ENCODE results near the gene CREB3L2.
A peak's percentile ranks its signal among the peaks of the same experiment; 100 is the strongest.

CREB3L2 gene

DNA sequence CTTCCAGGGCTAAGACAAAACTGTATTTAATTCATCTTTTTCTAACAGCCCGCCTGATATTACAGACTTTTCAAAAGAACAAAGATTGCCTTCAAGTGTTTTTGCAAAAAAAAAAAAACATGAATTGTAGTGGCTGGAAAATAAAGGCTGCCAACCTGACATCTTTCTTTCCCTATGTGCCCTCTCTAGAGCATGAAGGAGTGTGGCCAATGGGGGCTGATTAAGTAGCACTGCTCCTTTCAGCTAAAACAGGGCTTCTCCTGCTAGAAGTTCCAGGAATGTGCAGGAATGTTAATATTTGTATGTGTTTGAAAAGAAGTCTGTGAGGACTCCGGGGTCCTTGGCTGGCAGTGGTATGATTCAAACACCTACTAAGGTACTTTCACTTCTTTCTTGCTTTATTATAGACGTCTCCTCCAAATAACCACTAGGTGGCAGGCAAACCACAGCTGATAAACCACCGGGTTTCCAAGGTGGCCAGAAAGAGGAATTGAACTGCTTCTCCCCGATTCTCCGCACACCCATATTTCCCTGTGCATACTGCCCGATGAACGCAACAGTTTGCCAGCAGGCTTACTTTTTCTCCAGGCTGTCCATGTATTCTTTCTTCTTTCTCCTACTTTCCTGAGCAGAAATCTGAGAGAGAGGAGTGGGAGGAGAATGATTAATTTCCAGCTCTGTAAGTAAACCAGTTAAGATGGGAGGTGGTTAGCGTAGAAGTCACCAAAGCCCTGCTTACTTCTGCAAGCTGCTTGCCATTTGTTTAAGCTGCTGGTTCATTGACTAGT, 98.3 kb downstream of the CREB3L2 start (continued):
- TF ChIP-seq ZNF654 (tag by site-specific recombination; IDR thresholded peaks at IDR 0.05; ENCODE audit: low read depth) (peak; percentile 95), PRDM4 (tag by site-specific recombination; IDR thresholded peaks at IDR 0.05) (no peak), ZNF48 (tag by site-specific recombination; IDR thresholded peaks at IDR 0.05) (no peak), ZNF2 (tag by site-specific recombination; IDR thresholded peaks at IDR 0.05) (no peak), HIC1 (tag by site-specific recombination; IDR thresholded peaks at IDR 0.05) (no peak), ZBTB7A (tag by site-specific recombination; IDR thresholded peaks at IDR 0.05; ENCODE audit: low read depth) (no peak), MYNN (tag by site-specific recombination; IDR thresholded peaks at IDR 0.05; ENCODE audit: borderline replicate concordance) (no peak), ZNF610 (tag by site-specific recombination; IDR thresholded peaks at IDR 0.05; ENCODE audit: borderline replicate concordance) (no peak), ZNF514 (tag by site-specific recombination; IDR thresholded peaks at IDR 0.05) (no peak), ZNF394 (tag by site-specific recombination; IDR thresholded peaks at IDR 0.05; ENCODE audit: borderline replicate concordance) (peak; percentile 33; the same call in 1 of the 2 replicates), ZNF155 (tag by site-specific recombination; IDR thresholded peaks at IDR 0.05) (no peak), SCRT1 (tag by site-specific recombination; IDR thresholded peaks at IDR 0.05; ENCODE audit: borderline replicate concordance) (no peak), ZNF777 (tag by site-specific recombination; IDR thresholded peaks at IDR 0.05; ENCODE audit: borderline replicate concordance) (no peak), SCRT2 (tag by site-specific recombination; IDR thresholded peaks at IDR 0.05) (peak; percentile 36; the same call in 1 of the 2 replicates), ZNF670 (tag by site-specific recombination; IDR thresholded peaks at IDR 0.05; ENCODE audit: low read depth) (no peak), CTCF (tag by site-specific recombination; IDR thresholded peaks at IDR 0.05) (peak; percentile 44; the same call in 1 of the 2 replicates)
- TF ChIP-seq, protein P1, sequence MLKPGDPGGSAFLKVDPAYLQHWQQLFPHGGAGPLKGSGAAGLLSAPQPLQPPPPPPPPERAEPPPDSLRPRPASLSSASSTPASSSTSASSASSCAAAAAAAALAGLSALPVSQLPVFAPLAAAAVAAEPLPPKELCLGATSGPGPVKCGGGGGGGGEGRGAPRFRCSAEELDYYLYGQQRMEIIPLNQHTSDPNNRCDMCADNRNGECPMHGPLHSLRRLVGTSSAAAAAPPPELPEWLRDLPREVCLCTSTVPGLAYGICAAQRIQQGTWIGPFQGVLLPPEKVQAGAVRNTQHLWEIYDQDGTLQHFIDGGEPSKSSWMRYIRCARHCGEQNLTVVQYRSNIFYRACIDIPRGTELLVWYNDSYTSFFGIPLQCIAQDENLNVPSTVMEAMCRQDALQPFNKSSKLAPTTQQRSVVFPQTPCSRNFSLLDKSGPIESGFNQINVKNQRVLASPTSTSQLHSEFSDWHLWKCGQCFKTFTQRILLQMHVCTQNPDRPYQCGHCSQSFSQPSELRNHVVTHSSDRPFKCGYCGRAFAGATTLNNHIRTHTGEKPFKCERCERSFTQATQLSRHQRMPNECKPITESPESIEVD (tag by site-specific recombination; IDR thresholded peaks at IDR 0.05) = no peak

- Histone ChIP-seq H3K36me3 (ENCODE audit: control insufficient read depth in 2 of 2, insufficient read depth in 1 of 2, low read length in 2 of 2) (peaks cover 0 to 49% of the 10 kb centered on the region in 2 experiments; a peak in 2 of 3 replicates), H3K27ac (ENCODE audit: extremely low read depth, low read depth, low read length) (no peak overlapping the region), H3K4me3 (ENCODE audit: low read depth, low read length) (no peak overlapping the region), H3K9me3 (ENCODE audit: control insufficient read depth, insufficient read depth, low read depth, low read length) (no peaks in the 10 kb centered on the region), H3K4me1 (ENCODE audit: control insufficient read depth, insufficient read depth, low read length) (no peaks in the 10 kb centered on the region)
- POLR2A ChIA-PET = no interaction called here
- TF ChIP-seq ZNF660 (tag by site-specific recombination; IDR thresholded peaks at IDR 0.05) (no peak), ZNF626 (tag by site-specific recombination; IDR thresholded peaks at IDR 0.05) (no peak)
- CTCF ChIA-PET = interaction anchor here (0.6 to 7.5 kb wide), 15 partner anchors 11 to 1175 kb away, joined by 3 to 143 read pairs (median 4); partner anchors contain the start of gene CREB3L2
These were observed 101.7 kb downstream of the CREB3L2 start for GRCh38 chr7:137900137-137900536.
